Hematopoietic multipotent progenitor cell (in vitro differentiated cells): ENCODE data around the gene PXK. TPM values are rescaled to one million over a fixed set of nuclear protein-coding genes. Genes with fewer than 3 reads are reported as not detected.

ENCODE experiments used
- DNase-seq, 3 donors: peaks; one replicate each; pipeline ENCODE4 v3.0.0-alpha.2; 2011 to 2015; ENCODE audit warnings: low read depth in 2 of 3, low spot score in 2 of 3
- small RNA-seq: library from RNA; depleted of rRNA; stranded (forward); fragments of <200 nt; gene quantifications from one replicate; pipeline ENCODE3, GENCODE V24; 2012
- total RNA-seq: library from RNA; depleted of rRNA; stranded (reverse); fragments of >200 nt; gene quantifications from one replicate; pipeline ENCODE4 v1.2.3, GENCODE V29; 2012

Gene PXK
- total RNA-seq, 1 donor: 17.0 TPM

DNA sequence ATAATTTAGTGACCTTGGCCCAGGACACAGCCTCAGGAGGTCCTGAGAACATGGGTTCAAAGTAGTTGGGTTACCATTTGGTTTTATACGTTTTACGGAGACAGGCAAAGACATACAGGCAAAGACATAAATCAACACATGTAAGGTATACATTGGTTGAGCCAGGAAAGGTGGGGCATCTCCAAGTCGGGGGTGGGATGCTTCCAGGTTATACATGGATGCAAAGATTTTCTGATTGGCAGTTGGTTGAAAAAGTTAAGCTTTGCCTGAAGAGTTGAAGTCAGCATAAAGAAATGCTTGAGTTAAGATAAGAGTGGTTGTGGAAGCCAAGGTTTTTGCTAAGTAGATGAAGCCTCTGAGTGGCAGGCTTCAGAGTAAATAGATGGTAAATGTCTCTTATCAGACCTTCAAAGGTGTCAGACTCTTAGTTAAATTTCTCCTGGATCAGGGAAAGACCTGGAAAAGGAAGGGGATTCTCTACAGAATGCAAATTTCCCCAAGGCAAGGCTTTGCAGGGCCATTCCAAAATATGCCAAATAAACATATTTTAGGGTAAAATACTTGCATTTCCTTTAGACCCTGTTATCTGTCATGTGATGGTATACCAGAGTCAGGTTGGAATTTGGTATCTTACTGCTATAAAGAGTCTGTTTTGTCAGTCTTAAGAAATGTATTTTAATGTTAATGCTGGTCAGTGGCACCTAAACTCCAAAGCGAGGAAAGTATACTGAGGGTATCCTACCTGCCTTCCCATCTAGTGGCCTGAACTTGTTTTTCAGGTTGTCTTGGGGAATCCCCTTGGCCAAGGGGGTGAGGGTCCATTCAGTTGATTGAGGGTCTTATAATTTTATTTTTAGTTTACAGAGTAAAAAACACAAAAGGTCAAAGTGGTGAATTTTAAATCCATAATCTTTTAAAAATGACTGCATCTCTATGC lies 109.1 kb downstream of the PXK start:
- no peak for DNase-seq

- no peak for DNase-seq
These were observed 119.5 kb downstream of the PXK start for GRCh38 chr3:58452176-58452575.

GRCh38 chr3:58459160-58459559 lies 126.5 kb downstream of the PXK start:
- no peak for DNase-seq

DNA sequence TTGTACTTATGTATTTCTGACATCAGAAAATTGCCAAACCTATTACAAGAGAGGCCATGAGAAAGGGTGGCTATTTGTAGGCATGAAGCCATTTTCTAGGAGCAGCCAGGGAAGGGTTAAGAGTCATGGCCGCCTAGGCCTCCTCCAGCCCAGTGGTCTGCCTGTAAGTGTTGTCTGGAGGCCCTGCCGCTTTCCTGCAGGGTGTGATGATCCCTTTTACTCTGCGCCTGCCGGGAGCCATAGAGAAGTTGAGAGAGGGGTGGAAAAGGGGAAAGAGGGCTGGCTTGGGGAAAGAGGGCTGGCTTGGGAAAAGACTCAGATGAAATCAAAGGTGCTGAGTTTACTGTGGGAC lies 130.1 kb downstream of the PXK start:
- no peak for DNase-seq

DNA sequence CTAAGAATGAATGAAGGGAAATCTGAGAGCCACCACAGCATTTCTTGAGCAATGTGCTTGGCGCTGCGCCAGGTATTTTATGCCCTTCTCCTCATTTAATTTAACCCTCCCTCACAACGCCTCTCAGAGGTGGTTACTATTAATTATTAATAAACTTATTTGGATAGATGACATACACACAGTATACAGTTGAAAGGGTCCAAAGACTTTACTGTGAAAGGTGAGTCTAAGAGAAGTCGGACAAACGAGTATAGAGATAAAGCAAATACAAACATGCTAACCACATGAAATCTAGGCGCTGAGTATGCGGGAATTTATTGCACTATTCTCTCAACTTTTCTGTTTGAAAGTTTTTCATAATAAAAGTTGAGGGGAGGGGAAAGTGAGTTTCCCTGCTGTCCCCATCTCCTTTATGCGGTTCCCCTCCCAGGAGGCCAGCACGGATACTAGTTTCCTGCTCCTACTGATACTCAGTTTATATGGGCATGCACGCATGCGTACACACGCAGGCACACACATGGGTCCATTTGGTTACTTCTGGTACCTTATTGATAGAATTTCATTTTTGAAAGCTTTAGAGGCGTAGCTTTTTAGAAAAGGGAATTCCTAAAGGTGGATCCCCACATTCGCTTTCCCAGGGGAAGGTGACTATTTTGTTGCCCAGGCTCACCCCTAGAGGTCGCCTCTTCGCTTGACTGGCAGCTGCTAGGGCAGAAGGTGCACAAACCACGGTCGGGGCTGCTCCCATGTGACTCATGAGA lies 130.7 kb downstream of the PXK start:
- peak; percentile 14 to 70 (median 68) for DNase-seq

GRCh38 chr3:58463942-58464271 lies 131.2 kb downstream of the PXK start:
- no peak for DNase-seq

- DNase-seq: peak in 1 of 3 donors; percentile 43
These were observed 132.2 kb downstream of the PXK start for GRCh38 chr3:58464866-58465265.

DNA sequence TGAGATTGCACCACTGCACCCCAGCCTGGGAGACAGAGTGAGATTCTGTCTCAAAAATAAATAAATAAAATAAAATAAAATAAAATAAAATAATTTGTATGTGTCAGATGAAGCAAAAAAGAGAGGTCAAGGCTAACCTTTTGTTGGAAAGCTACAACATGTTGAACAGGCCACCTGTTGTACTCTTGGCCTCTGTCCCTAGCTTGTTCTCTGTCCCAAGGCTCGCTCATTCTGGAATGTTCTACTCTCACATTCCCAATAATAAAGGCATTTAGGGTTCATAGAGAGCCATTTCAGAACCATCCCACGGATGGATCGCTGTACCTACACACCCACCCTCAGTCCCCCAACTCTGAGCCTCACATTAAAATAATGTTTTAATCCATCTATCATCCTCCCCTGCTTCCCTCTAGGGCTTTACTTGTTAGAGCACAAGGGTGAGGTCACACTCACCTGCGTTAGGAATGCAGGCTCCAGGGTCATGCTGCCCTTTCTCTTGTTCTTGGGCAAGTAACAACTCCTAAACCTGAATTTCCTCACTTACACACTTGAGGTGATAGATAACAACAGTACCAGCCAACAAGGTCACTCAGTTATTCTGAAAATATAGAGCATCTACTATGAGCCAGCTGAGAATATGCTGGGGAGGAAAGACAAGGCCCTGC lies 134.3 kb downstream of the PXK start:
- DNase-seq: no peak

- no peak for DNase-seq
These were observed 136.4 kb downstream of the PXK start for GRCh38 chr3:58469096-58469495.

DNA sequence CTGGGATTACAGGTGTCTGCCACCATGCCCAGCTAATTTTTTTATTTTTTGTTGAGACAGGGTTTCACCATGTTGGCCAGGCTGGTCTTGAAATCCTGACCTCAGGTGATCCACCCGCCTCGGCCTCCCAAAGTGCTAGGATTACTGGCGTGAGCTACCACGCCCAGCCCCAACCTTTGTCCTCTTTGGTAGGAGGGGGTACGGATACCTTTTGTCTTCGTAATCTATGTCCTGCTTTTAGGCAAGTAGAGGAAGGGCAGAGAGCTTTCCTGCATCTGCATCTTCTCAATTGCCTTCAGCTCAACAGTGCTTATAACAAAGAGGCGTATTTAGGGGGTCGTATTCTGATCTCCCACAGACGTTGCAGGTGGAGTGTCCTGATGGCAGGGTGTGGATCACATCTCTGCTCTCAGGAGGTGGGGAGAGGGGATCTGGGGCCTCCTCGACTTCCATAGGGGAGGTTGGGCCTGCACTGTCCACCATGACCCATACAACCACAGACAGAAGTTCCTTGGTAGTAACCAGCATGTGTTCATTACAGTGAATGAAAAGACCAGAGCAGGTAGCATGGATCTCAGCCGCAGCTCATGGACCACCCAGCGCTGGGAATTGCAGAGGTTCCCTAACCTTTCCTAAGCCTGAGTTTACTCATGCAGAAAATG lies 137.8 kb downstream of the PXK start:
- no peak for DNase-seq

GRCh38 chr3:58471025-58471887 lies 138.6 kb downstream of the PXK start:
- DNase-seq: peak in 2 of 3 donors; percentile 74 to 89

DNA sequence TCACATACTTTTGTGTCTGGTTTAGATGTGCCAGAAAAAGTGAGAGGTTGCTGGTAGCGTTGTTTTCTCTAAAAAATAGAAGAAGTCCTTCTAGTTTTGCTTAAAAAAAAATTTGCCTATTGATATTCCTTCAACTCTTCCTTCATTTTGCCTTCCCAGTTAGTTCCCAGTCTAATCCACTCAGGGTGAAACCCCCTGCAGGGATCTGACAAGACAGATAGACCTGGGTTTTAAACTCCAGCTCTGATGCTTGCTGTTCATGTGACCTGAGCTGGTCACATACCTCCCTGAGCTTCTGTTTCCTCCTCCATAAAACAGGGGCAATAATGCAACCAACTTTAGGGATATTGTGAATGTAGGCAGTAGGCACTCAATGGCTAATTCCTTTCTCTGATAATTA lies 140.6 kb downstream of the PXK start:
- no peak for DNase-seq

DNA sequence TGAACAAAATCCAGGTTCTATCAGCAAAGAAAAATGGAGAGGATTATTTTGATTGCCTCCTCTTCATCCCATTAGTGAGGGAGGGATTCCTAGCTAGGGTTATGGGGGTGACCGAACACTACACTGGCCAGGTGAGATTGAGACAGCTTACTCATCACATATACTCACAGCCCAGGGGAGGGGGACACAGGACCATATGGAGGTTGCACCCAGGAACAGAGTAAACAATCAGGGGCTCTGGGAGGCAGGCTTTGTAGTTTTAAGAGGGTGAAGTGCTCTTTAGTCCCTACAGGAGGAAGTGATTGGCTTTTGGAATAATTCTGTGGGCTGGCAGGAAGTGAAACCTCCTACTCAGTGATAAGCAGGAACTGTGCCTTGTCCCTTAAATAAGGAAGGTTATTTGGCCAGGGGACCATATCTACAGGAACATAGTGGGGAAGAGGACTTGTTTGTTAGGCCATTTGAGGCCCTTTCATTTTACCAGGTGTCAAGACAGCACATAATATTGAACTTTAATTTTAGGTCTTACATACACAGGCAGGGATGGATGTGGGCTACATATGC lies 141.7 kb downstream of the PXK start:
- DNase-seq: no peak

- no peak for DNase-seq
These were observed 142.4 kb downstream of the PXK start for GRCh38 chr3:58474967-58475578.

Small RNAs within 50 kb of the gene (small RNA-seq; reads per million reads assigned to genes)
- gene AC098479.1: not detected

Other genes with a start within 250 kb of the PXK start
- gene DNASE1L3, start 121.9 kb upstream of the PXK start, total RNA-seq: 0.54 TPM
- 5.1 TPM for gene ABHD6, start 95.1 kb upstream of the PXK start, total RNA-seq
- 5.4 TPM for gene RPP14, start 26.6 kb upstream of the PXK start, total RNA-seq
- gene HTD2, start 26.4 kb upstream of the PXK start, total RNA-seq: 7.3 TPM
- 39.9 TPM for gene PDHB, start 100.9 kb downstream of the PXK start, total RNA-seq
- 4.3 TPM for gene KCTD6, start 159.2 kb downstream of the PXK start, total RNA-seq
- gene ACOX2, start 204.3 kb downstream of the PXK start, total RNA-seq: 5.7 TPM
- under 0.01 TPM for gene FAM107A, start 244.5 kb downstream of the PXK start, total RNA-seq